Urothelium cell line (cell line): ENCODE results near the gene HSPA1L.
"Not testable (repeated sequence)": the region's sequence is repeated elsewhere in the genome, so short reads cannot be mapped to it uniquely, and the experiment has no call there.

Experiments used
- DNase-seq: peaks from one replicate; pipeline ENCODE4 v3.0.0; 2011; ENCODE audit warnings: low spot score, mixed read lengths
- FAIRE-seq: peaks from 2 replicates; lab custom pipeline; 2011; peaks lifted over from hg19 to GRCh38; lab: Jason Lieb, UNC

Gene HSPA1L

DNA sequence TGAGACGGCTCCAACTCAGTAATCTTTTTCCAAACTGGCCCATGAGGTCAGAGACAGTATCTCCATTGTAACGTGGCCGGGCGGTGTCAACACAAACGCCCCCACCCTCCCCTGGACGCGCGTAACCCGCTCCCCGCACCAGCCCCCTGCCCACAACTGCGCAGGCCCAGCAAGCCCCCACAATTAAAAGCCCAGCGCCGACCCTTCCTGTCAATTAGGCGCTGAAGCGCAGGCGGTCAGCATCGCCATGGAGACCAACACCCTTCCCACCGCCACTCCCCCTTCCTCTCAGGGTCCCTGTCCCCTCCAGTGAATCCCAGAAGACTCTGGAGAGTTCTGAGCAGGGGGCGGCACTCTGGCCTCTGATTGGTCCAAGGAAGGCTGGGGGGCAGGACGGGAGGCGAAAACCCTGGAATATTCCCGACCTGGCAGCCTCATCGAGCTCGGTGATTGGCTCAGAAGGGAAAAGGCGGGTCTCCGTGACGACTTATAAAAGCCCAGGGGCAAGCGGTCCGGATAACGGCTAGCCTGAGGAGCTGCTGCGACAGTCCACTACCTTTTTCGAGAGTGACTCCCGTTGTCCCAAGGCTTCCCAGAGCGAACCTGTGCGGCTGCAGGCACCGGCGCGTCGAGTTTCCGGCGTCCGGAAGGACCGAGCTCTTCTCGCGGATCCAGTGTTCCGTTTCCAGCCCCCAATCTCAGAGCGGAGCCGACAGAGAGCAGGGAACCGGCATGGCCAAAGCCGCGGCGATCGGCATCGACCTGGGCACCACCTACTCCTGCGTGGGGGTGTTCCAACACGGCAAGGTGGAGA, at the start of gene HSPA1L, which contains the start of gene HSPA1A:
TSS of gene HSPA1L (minus strand) at position 259 of the 814 bp plus-strand sequence. CDS start 3,311 bp downstream, outside the sequence.
TSS of gene HSPA1A (plus strand) at position 519 of the 814 bp plus-strand sequence. CDS start at position 733, 214 bp downstream.
- FAIRE-seq = no peak
- peak; percentile 94 for DNase-seq

DNA sequence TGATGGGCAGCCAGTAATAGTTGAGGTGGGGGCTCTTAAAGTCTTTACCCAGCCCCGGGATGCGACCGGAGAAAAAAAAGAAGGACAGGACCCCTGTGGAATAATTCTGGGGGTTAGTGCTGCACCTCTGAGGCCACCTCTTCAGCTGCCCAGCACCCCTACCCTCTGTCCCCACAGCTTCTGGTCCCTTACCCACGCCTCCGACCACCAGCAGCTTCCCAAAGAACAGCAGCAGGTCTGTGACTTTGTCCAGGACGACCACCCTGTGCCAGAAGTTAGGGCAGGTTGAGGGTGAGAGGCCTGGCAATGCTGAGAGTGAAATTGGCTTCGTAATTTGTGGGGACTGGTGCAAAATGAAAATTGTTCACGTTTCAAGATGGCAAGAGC, 49.7 kb upstream of the HSPA1L start:
- DNase-seq (no peak), FAIRE-seq (no peak)

DNA sequence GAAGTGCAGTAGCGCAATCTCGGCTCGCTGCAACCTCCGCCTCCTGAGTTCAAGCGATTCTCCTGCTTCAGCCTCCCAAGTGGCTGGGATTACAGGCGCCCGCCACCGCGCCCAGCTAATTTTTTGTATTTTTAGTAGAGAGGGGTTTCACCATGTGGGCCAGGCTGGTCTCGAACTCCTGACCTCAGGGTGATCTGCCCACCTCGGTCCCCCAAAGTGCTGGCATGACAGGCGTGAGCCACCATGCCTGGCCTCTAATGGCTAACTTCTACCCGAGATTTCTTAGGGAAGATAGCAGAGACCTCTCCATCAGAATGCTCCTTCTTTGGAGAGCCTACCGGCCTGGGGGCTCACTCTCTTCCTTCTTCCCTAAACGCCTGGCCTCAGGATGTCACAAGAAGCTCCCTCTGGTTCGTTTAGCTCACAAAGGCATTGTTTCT, 49.1 kb upstream of the HSPA1L start:
- not testable (repeated sequence) for FAIRE-seq, DNase-seq

DNA sequence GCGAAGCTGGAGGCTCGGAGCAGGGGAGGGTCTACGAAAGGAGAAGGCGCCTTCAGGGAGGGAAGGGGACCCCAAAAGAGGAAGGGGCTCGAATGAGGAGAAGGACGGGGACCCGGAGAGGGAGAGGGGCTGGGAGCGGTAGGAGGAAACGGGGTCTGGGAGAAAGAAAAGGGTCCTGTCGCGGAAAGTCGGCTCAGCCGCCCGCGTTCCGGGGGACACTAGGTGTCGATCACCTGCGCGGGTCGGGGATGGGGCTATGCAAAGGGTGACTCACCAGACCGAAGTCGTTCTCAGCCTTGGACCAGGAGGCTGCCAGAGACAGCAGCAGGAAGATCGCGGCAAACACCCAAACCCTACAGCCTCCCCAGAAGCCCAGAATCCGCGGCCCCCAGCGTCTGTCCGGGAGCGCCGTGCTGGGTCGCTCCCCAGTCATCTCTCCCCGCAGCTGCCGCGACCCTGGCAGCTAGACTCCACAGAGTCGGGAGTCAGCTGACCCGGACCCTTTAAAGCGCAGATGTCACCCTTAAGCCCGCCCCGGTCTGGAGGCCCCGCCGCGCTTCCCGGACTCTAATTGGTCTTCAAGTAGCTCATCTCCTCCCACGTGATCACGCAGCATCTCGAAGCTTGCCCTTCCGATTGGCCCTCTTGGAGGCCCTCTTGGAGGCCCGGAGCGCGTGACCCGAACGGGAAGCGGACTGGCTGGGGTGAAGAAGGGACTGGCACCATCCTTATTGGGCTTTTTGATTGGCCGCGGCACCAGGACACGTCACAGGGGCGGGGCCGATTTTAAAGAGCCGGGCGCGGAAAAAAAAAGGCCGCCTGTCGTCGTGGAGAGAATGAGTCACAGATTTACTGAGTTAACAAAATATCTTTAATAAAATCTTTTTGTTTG, 47.5 kb upstream of the HSPA1L start, which contains the start of gene NEU1:
TSS of gene NEU1 (minus strand) at position 478 of the 892 bp plus-strand sequence. CDS start at position 433, 45 bp downstream.
- peak; percentile 89 for FAIRE-seq

DNA sequence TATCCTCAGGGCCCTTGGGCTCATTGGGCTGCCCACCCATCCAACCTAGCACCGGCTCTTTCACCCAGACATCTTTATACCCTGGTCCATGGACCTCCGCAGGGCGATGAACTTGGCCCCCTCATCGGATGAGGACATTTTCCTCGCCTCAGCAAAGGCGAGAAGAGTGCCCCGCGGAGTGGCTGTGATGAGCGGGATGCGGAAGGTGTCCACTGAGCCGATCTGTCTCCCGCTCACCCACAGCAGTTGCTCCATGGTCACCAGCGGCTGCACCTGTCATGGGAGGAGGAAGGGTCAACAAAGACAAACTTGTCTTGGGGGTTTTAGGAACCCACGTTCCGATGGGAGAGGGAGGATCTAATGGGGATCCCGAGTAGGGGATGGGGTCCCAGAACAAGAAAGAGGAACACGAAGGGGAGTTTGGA, 46.8 kb upstream of the HSPA1L start:
- DNase-seq (no peak), FAIRE-seq (no peak)

More for the DNA sequence above, 47.5 kb upstream of the HSPA1L start, which contains the start of gene NEU1:
- DNase-seq = peak; percentile 100

DNA sequence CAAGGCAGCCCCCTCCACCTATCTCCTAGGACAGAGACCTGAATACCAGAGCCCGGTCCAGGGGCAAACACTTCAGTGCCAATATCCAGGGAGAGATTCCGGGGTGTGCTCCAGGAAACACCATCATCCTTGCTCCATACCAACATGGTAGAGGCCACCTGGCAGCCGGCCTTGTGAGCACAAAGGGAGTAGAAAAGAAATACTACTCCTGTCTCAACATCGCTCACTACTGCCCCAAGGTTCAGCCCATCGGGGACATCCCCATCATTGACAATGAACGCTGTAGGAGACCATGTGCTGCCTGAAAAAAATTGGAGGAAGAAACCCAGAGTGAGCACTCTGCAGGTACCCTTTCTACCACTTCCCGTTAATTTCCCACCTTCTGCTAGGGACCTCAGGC, 46.1 kb upstream of the HSPA1L start:
- FAIRE-seq (no peak), DNase-seq (no peak)

DNA sequence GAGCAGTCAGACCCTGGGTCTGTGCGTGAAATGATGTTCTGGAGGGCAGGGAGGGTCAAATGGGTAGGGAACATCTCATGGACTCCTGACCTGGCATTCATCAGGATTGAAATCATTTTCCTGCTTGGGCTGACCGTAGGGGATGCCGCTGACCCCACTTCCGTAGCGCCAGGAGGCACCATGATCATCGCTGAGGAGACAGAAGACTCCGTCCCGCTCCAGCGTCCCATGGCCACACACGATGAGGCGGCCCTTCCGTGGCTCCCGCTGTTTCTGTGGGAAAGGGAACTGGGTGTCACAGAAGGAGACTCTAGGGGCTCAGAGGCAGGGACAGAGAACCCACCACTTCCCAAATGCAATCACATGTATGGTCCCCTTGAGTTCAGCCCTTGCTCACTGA, 45.3 kb upstream of the HSPA1L start:
- DNase-seq = no peak
- no peak for FAIRE-seq

DNA sequence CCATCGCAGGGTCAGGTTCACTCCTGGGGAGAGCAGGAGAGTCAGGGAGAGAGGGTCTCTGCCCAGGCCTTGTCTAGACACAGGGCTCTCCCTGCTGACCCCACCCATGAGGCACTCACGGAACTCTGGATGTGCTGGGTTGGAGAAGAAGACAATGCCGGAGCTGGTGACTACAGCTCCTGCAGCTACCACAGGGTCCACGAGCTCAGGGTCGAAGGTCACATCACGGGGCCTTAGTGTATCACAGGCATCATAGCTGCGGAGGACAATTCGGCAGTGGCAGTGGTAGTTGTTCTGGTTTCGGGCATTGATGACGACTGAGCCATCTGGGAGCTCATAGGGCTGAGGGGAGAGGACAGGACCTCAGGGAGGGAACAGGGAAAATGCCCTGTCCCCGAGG, 44.8 kb upstream of the HSPA1L start:
- DNase-seq = no peak
- no peak for FAIRE-seq

DNA sequence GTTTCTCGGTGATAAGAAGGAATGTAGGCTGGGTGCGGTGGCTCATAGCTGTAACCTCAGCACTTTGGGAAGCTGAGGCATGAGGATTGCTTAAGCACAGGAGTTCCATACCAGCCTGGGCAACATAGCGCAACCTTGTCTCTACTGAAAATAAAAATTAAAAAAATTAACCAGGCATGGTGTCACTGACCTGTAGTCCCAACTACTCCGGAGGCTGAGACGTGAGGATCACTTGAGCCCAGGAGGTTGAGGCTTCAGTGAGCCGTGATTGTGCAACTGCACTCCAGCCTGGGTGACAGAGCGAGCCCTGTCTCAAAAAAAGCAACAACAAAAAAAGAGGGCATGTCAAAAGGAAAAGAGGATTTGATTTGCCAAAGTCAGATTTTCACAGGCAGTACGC, 43.6 kb upstream of the HSPA1L start:
- no peak for FAIRE-seq
- DNase-seq = no peak

DNA sequence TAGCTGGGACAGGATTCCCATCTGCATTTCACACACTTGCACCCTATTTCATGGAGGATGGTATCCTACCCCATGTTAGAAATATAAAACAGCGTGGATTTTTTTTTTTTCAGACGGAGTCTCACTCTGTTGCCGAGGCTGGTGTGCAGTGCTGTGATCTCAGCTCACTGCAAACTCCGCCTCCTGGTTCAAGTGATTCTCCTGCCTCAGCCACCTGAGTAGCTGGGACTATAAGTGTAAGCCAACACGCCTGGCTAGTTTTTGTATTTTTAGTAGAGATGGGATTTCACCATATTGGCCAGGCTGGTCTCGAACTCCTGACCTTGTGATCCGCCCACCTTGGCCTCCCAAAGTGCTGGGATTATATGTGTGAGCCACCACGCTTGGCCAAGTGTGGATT, 42.7 kb upstream of the HSPA1L start:
- FAIRE-seq, DNase-seq: not testable (repeated sequence)

DNA sequence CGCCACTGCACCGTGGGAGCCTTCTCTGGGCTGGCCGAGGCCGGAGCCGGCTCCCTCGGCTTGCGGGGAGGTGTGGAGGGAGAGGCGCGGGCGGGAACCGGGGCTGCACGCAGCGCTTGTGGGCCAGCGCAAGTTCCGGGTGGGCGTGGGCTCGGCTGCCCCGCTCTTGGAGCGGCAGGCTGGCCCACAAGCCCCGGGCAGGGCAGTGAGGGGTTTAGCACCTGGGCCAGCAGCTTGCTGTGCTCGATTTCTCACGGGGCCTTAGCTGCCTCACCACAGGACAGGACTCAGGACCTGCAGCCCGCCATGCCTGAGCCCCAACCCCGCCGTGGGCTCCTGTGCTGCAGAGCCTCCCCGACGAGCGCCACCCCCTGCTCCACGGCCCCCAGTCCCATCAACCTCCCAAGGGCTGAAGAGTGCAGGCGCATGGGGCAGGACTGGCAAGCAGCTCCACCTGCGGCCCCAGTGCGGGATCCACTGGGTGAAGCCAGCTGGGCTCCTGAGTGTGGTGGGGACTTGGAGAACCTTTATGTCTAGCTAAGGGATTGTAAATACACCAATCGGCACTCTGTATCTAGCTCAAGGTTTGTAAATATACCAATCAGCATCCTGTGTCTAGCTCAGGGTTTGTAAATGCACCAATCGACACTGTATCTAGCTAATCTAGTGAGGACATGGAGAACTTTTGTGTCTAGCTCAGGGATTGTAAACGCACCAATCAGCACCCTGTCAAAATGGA, 37.1 kb upstream of the HSPA1L start:
- not testable (repeated sequence) for DNase-seq, FAIRE-seq

DNA sequence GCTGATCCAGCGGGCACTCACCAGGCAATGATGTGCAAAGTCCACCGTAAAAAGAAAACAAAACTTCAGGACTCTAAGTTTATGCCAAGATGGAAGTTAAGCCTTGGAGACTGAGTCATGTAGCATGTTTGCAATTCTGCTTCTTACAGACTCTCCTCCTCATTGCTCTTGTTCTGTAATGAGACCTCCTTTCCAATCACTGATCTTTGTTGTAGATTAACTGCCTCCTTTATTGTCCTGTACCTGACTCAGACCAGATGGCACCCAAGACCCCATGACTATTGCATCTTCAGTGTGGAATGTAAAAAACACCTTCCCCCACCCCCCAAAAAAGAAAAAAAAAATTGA, 36.4 kb upstream of the HSPA1L start:
- FAIRE-seq (no peak), DNase-seq (no peak)

DNA sequence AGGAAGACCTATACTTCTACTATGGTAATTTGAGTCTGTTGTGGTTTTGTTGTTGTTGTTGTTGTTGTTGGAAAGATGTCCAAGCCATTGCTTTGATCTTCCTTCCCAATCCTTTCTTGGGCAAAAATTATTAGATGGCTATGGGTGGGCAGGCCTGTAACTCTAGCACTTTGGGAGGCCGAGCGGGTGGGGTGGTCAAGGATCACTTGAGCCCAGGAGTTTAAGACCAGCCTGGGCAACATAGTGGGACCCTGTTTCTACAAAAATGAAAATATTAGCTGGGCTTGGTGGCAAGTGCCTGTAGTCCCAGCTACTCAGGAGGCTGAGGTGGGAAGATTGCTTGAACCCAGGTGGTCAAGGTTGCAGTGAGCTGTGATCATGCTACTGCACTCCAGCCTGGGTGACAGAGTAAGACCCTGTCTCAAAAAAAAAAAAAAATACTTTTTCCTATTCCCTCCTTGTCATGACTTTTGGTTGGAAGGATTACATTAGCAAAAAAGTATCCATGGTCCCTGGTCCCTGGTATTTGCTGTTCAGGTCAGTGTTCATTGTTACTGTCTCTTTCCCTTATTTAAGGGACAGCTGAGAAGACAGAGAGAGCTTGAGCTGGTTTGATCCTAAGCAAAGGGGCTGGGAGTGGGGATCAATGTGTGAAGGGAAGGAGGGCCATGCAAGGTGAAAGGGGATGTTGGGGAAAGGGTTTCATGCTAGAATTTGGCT, 35.8 kb upstream of the HSPA1L start:
- DNase-seq (no peak), FAIRE-seq (no peak)

DNA sequence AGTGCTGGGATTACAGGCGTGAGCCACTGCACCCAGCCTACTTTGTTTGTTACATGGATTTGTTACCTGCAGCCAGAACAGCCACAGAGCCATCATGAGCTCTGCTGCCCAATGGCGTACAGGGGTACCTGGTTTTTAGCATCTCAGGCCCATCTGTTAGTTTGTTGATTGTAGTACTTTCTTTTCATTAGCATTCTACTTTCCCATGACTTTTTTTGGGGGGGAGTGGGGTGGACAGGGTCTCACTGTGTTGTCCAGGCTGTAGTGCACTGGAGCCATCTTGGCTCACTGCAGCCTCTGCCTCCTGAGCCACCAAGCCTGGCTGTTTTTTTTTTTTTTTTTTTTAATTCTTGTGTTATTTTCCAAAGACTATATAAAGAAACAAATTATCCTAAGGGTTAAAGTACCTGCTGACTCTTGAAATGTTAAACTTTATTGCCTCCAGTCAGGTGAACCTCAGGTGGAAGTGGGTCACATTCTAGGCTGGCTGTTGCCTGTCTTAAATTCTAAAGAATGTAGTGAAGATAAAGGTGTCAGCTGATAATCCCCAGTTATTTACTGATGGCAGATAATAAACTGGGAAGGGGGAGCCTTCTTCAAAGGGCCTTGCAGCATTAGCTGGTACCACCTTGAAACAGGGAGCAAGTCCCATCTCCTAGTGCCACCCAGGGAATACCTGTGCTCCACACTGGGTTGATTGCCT, 32.3 kb upstream of the HSPA1L start:
- FAIRE-seq (no peak), DNase-seq (no peak)

DNA sequence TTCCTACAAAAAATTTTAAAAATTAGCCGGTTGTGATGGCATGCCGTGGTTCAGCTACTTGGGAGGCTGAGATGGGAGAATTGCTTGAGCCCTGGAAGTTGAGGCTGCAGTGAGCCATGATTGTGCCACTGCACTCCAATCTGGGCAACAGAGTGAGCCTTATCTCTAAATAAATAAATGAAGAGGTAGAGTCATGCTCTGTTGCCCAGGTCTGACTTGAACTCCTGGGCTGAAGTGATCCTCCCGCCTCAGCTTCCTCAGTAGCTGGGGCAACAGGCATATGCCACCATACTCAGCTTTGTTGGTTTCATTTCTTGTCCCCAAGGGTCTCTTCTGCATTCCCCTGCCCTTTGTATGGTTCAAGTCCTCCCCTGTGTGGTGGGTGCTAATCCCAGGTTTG, 29.4 kb upstream of the HSPA1L start:
- no peak for FAIRE-seq
- DNase-seq = no peak

DNA sequence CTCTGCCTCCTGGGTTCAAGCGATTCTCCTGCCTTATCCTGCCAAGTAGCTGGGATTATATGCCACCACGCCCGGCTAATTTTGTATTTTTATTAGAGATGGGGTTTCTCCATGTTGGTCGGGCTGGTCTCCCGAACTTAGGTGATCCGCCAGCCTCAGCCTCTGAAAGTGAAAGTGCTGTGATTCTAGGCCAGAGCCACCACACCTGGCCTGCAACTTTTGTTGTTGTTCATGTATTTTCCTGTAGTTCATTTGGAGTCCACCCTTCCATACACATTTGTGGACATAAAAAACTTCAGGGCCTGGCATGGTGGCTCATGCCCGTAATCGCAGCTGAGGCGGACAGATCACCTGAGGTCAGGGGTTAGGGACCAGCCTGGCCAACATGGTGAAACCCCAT, 27.0 kb upstream of the HSPA1L start:
- DNase-seq (no peak), FAIRE-seq (no peak)

DNA sequence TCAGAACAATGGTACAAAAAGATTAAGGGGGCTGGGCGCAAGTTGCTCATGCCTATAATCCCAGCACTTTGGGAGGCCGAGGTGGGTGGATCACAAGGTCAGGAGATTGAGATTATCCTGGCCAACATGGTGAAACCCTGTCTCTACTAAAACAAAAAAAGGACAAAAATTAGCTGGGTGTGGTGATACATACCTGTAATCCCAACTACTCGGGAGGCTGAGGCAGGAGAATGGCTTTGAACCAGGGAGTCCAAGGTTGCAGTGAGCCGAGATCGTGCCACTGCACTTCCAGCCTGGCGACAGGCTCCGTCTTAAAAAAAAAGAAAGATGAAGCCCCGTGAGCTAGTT, 24.7 kb upstream of the HSPA1L start:
- FAIRE-seq = not testable (repeated sequence)

DNA sequence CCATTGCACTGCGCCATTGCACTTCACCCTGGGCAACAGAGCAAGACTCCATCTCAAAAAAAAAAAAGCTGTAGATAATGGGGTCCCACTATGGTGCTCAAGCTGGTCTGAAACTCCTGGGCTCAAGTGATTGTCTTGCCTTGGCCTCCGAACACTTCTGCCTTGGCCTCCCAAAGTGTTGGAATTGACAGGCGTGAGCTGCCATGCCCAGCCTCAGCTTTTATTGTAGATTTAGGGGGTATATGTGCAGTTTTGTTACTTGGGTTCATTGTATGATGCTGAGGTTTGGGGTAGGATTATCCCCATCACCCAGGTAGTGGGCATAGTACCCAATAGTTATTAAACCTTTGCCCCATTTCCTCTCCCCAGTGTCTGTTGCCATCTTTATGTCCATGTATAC, 23.9 kb upstream of the HSPA1L start:
- DNase-seq = no peak
- FAIRE-seq = no peak

More for the DNA sequence above, 24.7 kb upstream of the HSPA1L start:
- DNase-seq = not testable (repeated sequence)

DNA sequence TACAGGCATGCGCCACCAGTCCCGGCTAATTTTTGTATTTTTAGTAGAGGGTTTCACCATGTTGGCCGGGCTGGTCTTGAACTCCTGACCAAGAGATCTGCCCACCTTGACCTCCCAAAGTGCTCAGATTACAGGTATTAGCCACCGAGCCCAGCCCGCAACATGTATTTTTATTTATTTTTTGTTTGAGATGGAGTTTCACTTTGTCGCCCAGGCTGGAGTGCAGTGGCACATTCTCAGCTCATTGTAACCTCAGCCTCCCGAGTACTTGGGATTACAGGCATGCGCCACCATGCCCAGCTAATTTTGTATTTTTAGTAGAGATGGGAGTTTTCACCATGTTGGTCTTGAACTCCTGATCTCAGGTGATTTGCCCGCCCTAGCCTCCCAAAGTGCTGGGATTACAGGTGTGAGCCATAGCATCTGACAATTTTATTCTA, 23.1 kb upstream of the HSPA1L start:
- FAIRE-seq, DNase-seq: not testable (repeated sequence)
